GM19452 (cell line): ENCODE measurements around the gene VTI1A.

Experiments
- ATAC-seq: cut with Tn5 transposase; IDR thresholded peaks from one replicate; pipeline ENCODE4 v1.9.1; 2021; ENCODE audit not compliant: unreplicated experiment

The VTI1A gene

GRCh38 chr10:112799038-112799437, 352.0 kb downstream of the VTI1A start:
- ATAC-seq: no peak

DNA sequence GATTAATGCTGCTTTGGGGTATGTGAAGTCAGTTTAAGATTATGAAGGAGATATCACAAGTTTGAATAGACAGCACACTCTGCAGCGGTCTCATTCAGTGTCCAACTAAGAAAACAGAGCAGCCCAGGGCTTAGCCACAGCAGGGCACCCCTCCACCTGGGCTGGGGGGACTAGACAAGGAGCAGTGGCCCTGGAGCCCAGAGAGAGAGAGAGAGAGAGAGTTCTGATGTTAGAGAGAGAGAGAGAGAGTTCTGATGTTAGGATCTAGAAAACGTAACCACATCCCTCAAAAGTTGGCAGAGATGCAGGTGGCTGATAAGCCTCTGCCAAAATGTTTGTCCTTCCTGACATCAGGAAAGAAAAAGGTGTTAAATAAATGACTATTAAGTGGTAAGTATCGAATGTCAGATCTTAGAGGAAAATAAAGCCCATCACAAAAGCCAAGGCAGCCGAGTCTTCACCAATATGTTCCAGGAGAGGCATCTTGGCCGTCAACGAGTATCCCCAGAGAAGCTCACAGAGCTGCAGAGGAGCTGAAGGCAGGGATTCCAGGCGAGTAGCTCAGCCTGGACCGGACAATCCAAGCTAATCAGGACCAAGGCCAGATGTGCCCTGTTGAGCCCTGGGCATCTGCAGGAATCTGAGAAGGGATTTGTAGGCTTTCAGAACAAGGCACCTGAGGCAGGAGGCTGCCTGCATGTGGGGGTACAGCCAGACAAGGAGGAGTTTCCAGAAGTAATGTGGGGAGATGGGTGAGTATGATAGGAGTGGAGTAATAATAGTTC, 352.9 kb downstream of the VTI1A start:
- no peak for ATAC-seq

DNA sequence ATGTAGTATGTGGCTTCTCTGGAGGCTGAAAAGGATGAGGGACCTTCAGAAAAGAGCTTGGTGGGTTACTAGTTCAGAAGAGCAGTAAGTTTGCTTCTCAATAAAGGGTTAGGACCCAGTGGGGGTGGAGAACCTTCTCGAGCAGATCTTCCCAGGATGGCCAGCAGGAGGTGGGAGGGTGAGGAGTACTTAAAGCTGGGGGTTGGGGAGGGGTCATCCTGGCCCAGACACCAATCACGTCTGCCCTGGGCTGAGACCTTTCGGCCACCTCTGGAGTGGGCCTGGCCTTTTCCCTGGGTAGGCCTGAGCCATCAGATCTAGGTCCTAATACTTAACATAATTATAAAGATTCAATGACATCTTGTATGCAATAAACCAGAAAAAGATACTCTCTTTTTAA, 354.0 kb downstream of the VTI1A start:
- no peak for ATAC-seq

DNA sequence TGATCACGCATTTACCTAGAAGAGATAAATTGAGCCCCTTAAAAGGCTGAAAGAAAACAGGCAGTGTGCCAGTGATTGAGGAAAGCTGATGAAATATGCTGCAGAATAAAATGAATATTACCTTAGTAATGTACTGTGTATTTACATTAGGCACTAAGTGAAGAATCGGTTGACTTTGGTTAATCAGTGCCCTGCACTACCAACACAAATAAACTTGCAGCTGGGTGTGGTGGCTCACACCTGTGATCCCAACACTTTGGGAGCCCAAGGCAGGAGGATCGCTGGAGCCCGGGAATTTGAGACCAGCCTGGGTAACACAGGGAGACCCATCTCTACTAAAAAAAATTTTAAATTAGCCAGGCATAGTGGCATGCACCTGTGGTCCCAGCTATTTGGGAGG, 354.7 kb downstream of the VTI1A start:
- no peak for ATAC-seq

DNA sequence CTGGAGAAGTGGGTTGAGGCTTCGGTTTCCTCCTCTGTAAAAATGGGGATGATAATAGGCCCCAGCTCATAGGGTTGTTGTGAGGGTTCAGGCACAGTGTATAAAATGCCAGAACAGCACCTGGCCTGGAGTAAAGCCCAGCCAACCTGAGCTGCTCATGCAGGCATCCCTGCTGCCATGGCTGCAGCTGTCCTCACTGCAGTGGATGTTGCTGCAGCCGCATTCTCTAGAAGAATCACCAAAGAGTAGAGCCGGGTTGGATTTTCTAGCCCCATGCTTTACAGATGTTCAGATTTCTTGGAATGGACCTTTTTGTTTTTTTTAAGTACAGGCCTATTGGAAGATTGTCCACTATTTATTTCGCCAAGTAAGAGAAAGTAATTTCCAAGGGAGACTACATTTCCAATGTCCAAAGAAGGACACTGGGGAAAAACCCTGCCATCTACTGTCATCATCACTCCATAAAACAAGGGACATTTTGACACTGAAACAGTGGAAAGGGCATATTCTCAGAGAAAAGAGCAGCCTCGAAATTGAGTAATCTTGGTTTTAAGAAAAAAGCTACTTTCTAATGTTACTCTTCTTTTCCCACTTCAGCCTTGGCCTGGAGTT, 355.5 kb downstream of the VTI1A start:
- no peak for ATAC-seq

DNA sequence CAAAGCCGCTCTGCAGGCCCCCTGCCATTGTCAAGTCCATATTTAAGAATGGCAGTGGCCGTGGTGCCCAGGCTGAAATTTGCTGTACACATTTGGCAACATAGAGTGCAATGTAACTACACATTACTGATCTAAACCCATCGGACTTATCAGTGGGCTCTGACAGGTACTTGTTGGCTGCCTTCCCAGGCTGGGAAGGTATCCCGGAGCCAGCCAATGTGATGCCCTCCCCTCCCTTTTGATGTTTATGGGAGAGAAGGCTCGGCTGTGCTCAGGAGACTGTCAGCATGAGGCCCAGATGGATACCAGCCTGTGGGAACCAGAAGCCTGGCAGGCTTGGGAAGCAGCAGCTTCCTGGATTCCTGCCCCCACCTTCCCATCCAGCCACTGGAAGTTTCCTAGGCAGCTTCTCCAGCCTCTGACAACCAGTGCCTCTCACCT, 357.0 kb downstream of the VTI1A start:
- ATAC-seq: no peak

DNA sequence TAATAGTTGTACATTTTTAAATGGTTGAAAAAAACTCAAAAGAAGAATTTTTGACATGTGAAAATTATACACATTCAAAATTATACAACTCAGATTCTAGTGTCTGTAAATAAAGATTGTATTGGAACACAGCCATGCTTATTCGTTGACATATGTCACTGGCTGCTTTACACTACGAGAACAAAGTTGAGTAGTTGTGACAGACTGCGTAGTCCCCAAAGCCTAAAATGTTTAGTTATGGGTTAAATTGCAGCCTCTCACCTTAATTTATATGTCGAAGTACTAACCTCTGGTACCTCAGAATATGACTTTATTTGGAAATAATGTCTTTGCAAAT, 358.2 kb downstream of the VTI1A start:
- no peak for ATAC-seq

DNA sequence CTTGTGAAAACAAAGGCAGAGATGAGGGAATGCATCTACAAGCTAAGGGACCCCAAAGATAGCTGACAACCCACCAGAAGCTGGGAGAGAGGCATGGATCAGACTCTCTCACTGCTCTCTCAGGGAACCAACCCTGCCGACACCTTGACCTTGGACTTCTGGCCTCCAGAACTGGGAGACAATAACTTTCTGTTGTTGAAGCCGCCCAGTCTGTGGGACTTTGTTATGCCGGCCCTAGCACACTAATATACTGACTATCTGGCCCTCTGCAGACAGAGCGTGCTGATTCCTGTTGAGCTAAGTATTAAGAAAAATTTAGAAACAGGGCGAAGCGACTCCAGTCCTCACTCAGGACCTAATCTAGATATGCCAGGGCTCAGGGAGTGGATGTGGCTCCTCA, 358.7 kb downstream of the VTI1A start:
- no peak for ATAC-seq

- no peak for ATAC-seq
Measured at GRCh38 chr10:112807013-112807412, 360.0 kb downstream of the VTI1A start.

GRCh38 chr10:112809736-112810135, 362.7 kb downstream of the VTI1A start:
- ATAC-seq: no peak

DNA sequence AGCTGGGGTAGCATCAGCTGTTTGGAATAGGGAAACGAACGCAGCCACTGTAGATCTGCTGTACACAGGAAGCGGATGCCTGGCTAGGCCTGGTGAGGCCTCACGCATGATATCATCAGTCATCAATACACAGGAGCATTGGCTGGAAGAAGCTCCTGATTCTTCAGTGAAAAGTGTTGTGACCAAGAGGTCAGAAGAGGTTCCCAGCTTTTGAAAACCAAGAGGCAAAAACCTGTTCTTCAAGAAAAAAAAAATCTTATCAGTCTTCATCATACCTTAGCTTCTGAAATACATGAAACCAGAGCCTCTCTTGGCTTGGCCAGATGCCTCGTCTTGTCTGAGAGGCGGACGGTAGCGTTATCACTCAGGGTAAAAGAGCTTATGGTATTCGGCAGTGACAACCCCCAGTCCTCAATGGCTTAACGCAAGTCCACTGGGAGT, 363.7 kb downstream of the VTI1A start:
- ATAC-seq: no peak

GRCh38 chr10:112811741-112812551, 364.9 kb downstream of the VTI1A start:
- no peak for ATAC-seq

DNA sequence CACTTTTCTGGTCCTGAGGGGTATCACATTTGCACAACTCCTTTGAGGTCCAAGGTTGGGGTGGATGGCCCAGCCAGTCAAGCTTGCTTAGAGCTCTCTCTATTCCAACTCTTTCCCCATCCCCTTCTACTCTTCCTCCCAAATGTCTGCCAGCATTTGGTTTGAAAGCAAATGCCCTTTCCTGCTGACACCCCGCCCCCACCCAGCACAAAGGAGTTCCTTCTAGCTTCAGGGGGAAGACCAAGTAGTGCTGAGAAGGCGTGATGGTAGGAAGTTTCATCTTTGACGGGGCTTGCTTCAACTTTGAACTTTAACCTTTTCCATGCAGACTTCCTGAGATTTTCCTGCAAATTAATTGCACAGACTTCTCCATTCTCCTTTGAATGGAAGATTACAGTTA, 365.6 kb downstream of the VTI1A start:
- ATAC-seq: no peak

- ATAC-seq: no peak
Measured at GRCh38 chr10:112813866-112814591, 367.0 kb downstream of the VTI1A start.

- ATAC-seq: no peak
Measured at GRCh38 chr10:112815269-112816032, 368.4 kb downstream of the VTI1A start.

DNA sequence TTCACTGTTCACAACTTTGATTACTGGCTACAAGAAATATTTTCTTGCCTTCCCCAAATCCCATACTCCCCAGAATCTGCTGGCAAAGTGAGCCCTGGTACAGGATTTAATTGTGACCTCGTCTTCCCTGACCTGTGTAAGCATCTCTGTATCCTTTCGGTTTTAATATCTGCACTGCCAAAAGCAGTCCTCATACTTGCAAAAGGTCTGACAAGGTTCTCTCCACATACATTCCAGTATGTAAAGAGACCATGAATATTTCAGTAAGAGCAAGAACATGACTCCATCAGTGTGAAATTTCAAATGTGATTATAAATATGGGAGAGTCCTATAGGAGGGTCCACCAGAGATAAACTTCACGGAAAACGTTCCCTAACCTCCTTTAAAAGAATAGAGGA, 369.0 kb downstream of the VTI1A start:
- ATAC-seq: no peak

GRCh38 chr10:112816891-112817290, 369.9 kb downstream of the VTI1A start:
- no peak for ATAC-seq

DNA sequence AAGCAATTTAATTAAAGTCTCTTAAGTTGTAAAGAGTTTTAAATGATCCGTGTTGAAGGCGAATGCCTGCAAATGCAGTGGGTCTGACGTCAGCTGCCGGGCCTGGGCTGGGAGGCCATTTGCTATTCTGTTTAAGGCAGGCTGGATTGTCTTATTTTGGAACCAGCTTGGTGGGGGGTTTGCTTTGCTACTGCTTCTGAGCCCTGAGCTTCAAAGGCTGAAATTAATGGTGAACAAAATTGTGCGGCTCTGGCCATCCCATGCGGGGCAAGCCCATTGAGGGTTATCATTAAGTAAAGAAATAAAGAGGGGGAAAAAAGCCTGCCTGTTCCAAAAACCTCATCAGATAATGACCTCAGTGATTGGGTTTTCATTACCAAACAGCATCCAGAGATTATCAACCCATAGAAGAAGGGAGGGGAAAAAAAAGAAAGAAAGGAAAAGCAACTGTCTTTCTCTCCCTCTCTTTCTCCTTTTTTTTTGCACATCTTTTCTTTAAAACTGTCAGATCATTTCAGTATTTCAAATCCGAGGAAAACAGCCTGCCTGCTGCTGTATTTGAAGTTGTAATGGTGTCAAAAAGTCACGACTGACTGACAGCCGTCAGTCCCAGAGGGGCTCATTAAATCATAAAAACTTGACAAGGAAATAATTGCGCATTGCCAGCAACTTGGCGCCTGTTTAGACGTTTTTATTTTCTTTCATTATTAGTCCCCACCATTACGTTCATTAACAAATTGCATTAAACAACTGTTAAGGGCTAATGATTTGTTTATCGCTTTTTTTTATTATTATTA, 371.2 kb downstream of the VTI1A start:
- no peak for ATAC-seq

DNA sequence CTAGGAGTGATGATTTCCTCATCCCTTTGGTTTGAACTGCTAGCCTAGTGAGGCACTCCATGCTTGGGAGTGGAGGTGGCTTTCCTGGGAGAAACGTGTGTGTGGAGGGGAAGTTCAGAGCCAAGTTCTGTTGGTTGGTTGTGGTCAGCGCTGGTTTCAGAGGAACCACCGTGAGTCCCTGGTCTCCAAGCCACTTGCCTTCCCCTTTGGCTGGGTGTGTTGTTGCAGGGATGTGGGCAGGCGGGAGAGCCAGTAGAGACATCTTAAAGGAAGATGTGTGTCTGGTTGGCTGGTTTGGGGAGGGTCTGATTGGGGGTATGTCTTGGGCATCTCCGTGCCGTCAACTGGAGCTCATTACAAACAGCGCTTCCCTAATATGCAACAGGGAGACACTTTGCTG, 372.2 kb downstream of the VTI1A start:
- ATAC-seq: no peak

- ATAC-seq: no peak
Measured at GRCh38 chr10:112820320-112820719, 373.3 kb downstream of the VTI1A start.
